IMR-90 (cell line): ENCODE measurements around the gene CD44.

Source experiments
- CHD1 ChIP-seq: IDR thresholded peaks from 2 replicates; pipeline ENCODE4 v1.6.1; 2012; ENCODE audit warnings: low read depth, low read length, improper control_type of control experiment
- CTCF ChIP-seq: conservative IDR thresholded peaks from 2 replicates; pipeline ENCODE4 v1.5.1; 2012; ENCODE audit warnings: mild to moderate bottlenecking, low read depth, low read length, improper control_type of control experiment
- FOS ChIP-seq: fragments of 150-350 bp; IDR thresholded peaks from 2 replicates; pipeline ENCODE4 v1.6.1; 2016; ENCODE audit warnings: low read depth, low read length
- MAZ ChIP-seq: IDR thresholded peaks from 2 replicates; pipeline ENCODE4 v1.6.1; 2012; ENCODE audit warnings: low read depth, mild to moderate bottlenecking, low read length, improper control_type of control experiment, moderate library complexity, borderline replicate concordance
- POLR2A ChIP-seq: IDR thresholded peaks from 2 replicates; pipeline ENCODE4 v1.6.1; 2012; ENCODE audit warnings: mild to moderate bottlenecking, low read depth, low read length
- RAD21 ChIP-seq: IDR thresholded peaks from 2 replicates; pipeline ENCODE4 v1.6.1; 2012; ENCODE audit warnings: low read length, improper control_type of control experiment
- RCOR1 ChIP-seq: IDR thresholded peaks from 2 replicates; pipeline ENCODE4 v1.6.1; 2012; ENCODE audit warnings: mild to moderate bottlenecking, low read length, improper control_type of control experiment; ENCODE audit not compliant: insufficient replicate concordance
- RFX5 ChIP-seq: IDR thresholded peaks from 2 replicates; pipeline ENCODE4 v1.8.0; 2012; ENCODE audit warnings: low read depth, mild to moderate bottlenecking, low read length, moderate library complexity
- SMC3 ChIP-seq: fragments of 150-350 bp; IDR thresholded peaks from 2 replicates; pipeline ENCODE4 v1.6.1; 2016; ENCODE audit warnings: low read depth, mild to moderate bottlenecking, antibody characterized with exemption, low read length, moderate library complexity
- TF ChIP-seq, protein P1 (sequence below): fragments of 150-350 bp; IDR thresholded peaks from 2 replicates; pipeline ENCODE4 v1.6.1; 2016; ENCODE audit warnings: low read depth, mild to moderate bottlenecking, low read length, moderate library complexity, borderline replicate concordance

GRCh38 chr11:35241083-35241482 lies 102.1 kb downstream of the CD44 start:
- TF ChIP-seq CTCF (no peak), POLR2A (no peak), RCOR1 (no peak), RAD21 (no peak), RFX5 (no peak), SMC3 (no peak), MAZ (no peak), FOS (no peak), CHD1 (no peak)
- TF ChIP-seq, protein P1, sequence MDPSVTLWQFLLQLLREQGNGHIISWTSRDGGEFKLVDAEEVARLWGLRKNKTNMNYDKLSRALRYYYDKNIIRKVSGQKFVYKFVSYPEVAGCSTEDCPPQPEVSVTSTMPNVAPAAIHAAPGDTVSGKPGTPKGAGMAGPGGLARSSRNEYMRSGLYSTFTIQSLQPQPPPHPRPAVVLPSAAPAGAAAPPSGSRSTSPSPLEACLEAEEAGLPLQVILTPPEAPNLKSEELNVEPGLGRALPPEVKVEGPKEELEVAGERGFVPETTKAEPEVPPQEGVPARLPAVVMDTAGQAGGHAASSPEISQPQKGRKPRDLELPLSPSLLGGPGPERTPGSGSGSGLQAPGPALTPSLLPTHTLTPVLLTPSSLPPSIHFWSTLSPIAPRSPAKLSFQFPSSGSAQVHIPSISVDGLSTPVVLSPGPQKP = no peak
